GM23338 (cell line): ENCODE results near the gene CBX6.

Experiments
- CTCF ChIP-seq, 2 experiments: fragments of 200-600 bp in 1 of 2; sonication (generic) in 1 of 2; conservative IDR thresholded peaks; 2 replicates each; pipeline versions ENCODE4 v1.5.1 to v1.6.1; 2016 to 2017; ENCODE audit warnings: antibody characterized with exemption in 2 of 2, low read depth in 2 of 2, mild to moderate bottlenecking in 2 of 2, moderate library complexity in 1 of 2
- EZH2 ChIP-seq: fragments of 200-600 bp; sonication (generic); IDR thresholded peaks from one replicate; pipeline ENCODE4 v1.8.0; 2017; ENCODE audit warnings: antibody characterized with exemption, mild to moderate bottlenecking, low read depth; ENCODE audit not compliant: unreplicated experiment

GRCh38 chr22:38841635-38842034 is 30.4 kb downstream of the CBX6 start:
- no peak for TF ChIP-seq CTCF (conservative IDR thresholded peaks at IDR 0.05; ENCODE audit: low read depth in 2 of 2)
- no peak for TF ChIP-seq EZH2
